LNCaP clone FGC (cell line): ENCODE data around the gene STUB1.

Experiments used
- DNase-seq: peaks from one replicate; pipeline ENCODE4 v3.0.0-alpha.2; 2011; ENCODE audit warnings: low read depth
- H3K4me3 ChIP-seq: 2 replicates; pipeline ENCODE4 v1.5.1; 2011; ENCODE audit warnings: mild to moderate bottlenecking, low read depth, low read length, control low read depth
- TF ChIP-seq, protein P1 (sequence below): IDR thresholded peaks from 2 replicates; pipeline ENCODE4 v1.5.1; 2012; ENCODE audit warnings: mild to moderate bottlenecking; ENCODE audit not compliant: control insufficient read depth, insufficient read depth; ENCODE audit errors: extremely low read depth

Gene STUB1

DNA sequence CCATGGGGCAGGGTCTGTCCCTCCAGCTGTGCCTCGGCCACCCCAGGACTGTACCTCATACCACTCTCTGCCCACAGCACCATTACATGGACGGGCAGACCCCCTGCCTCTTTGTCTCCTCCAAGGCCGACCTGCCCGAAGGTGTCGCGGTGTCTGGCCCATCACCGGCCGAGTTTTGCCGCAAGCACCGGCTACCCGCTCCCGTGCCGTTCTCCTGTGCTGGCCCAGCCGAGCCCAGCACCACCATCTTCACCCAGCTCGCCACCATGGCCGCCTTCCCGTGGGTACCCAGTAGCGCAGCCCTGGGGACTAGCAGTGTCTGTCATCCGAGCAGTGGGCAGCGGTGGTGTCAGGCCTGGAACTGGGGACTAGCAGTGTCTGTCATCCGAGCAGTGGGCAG lies 7.4 kb upstream of the STUB1 start:
- TF ChIP-seq, protein P1, sequence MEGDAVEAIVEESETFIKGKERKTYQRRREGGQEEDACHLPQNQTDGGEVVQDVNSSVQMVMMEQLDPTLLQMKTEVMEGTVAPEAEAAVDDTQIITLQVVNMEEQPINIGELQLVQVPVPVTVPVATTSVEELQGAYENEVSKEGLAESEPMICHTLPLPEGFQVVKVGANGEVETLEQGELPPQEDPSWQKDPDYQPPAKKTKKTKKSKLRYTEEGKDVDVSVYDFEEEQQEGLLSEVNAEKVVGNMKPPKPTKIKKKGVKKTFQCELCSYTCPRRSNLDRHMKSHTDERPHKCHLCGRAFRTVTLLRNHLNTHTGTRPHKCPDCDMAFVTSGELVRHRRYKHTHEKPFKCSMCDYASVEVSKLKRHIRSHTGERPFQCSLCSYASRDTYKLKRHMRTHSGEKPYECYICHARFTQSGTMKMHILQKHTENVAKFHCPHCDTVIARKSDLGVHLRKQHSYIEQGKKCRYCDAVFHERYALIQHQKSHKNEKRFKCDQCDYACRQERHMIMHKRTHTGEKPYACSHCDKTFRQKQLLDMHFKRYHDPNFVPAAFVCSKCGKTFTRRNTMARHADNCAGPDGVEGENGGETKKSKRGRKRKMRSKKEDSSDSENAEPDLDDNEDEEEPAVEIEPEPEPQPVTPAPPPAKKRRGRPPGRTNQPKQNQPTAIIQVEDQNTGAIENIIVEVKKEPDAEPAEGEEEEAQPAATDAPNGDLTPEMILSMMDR = no peak
- H3K4me3 ChIP-seq = no peak overlapping the region
- no peak for DNase-seq

DNA sequence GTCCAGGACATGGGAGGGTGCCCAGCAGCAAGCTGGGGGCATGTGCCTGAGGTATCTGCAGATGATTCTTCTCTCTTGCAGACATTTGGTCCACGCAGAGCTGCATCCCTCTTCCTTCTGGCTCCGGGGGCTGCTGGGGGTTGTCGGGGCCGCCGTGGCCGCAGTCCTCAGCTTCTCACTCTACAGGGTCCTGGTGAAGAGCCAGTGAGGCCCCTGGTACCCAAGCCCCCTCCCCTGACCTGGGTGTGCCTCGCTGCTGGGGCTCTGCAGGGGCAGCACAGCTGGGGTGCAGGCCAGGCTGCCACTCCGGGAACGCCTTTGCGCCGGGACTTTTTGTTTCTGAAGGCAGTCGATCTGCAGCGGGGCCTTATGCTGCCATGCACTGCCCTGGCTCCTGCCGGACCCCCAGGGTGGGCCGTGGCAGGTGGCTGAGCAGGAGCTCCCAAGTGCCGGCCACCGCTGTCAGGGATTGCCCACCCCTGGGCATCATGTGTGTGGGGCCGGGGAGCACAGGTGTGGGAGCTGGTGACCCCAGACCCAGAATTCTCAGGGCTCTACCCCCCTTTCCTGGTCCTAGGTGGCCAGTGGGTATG lies 6.7 kb upstream of the STUB1 start:
- no peak for DNase-seq
- H3K4me3 ChIP-seq = no peak overlapping the region
- TF ChIP-seq, protein P1 = no peak

DNA sequence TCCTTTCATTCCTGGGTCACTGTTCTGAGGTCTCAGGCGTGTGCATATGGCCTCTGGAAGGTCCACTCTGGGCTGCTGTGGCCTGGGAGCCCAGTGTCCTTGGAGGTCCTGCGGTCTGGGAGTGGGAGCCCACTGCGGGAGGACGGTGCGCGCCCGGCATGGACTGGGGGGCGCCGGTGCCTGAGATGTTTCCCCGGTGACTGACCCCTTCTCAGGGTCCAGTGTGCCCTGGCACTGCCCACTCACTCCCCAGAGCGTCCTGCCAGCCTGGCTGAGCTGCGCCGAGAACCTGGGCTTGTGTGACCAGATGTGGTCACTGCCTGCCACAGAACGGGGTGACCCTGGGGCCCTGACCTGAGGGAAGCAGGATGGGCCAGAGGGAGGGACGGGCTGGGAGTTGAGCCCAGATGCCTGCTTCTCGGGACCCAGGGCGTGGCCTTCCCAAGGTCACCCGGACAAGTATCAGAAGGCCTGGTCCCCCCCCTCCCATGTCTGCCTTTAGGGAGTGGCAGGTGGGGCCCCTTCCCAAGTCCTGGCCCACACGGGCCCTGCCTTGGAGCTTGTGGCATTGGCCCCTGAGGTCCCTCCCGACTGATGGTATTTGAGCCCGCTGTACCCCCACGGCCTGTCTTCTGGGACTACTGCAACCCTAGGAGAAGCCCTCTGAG lies 5.9 kb upstream of the STUB1 start:
- TF ChIP-seq, protein P1 = no peak
- DNase-seq = no peak
- no peak overlapping the region for H3K4me3 ChIP-seq

DNA sequence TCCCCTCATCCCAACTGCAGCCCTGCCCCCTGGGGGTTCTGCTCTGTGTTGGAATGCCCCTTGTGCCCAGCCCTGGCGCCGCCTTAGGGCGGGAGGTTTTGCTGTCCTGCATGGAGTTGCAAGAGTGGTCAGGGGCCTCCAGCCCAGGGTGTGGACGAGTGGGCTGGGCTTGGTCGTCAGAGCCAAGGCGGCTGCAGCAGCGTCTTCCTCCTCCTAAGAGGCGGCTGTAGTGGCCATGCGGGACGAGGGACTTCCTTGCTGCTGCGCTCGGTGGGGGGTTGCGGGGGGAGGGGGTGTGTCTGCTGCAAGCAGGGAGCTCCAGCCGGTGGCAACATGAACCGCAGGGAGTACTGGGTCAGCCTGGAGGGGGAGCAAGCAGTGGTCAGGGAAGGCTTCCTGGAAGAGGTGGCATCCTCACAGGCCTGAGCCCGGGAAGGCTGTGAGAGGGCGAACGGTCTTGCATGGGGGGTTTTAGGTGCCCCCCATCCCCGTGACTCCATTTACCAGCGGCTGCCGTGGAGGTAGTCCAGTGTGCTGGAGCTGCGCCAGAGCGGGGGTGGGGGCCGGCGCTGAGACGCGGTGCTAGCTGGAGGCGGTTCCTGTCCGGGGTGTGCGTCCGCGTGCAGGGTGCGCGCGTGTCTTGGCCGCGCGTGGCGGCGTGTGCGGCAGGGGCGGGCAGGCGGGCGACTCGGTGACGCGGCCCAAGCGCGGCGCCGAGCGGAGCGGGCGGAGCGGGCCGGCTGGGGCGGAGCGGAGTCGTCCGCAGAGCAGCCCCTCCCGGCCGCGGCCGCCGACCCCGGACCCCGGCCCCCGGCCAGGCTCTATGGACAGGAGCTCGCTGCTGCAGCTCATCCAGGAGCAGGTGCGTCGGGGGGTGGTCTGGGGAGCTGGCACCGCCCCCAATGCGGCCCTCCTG lies 5.0 kb upstream of the STUB1 start, which contains the start of gene RHBDL1:
RHBDL1 (plus strand) TSS at position 704 of the 916 bp plus-strand sequence; CDS start at position 824, 120 bp downstream.
- TF ChIP-seq, protein P1 = no peak
- no peak within 1 kb of the TSS for H3K4me3 ChIP-seq
- no peak for DNase-seq

DNA sequence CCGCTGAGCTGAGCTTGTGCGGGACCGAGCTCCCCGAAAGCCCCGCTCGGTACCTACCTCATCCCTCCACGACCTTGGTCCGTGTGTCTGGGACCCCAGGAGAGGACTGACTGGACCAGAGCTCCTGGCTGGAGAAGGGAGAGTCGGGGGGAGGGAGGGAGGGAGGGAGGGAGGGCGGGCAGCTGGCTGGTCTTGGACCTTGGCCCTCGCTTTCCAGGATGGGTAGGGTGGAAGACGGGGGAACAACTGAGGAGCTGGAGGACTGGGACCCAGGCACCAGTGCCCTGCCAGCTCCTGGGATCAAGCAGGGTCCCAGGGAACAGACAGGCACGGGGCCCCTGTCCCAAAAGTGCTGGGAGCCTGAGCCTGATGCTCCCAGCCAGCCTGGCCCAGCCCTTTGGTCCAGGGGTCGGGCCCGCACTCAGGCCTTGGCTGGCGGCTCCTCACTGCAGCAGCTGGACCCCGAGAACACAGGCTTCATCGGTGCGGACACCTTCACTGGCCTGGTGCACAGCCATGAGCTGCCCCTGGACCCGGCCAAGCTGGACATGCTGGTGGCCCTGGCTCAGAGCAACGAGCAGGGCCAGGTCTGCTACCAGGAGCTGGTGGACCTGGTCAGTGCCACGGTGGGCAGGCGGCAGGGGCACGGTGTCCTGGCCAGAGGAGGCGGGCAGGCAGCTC lies 4.2 kb upstream of the STUB1 start:
- DNase-seq = no peak
- TF ChIP-seq, protein P1 = no peak
- no peak overlapping the region for H3K4me3 ChIP-seq

DNA sequence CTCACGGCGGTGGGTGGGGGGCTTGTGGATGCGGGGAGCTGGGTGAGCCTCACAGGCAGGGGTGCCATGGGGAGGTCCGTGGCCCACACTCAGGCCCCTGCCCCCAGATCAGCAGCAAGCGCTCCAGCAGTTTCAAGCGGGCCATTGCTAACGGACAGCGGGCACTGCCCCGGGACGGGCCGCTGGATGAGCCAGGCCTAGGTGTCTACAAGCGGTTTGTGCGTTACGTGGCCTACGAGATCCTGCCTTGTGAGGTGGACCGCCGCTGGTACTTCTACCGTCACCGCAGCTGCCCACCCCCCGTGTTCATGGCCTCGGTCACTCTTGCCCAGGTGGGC lies 3.7 kb upstream of the STUB1 start:
- TF ChIP-seq, protein P1 = no peak
- no peak for DNase-seq
- H3K4me3 ChIP-seq = no peak overlapping the region
